K562 treated with DMSO at 1 percent for 24 hours (cell line): Measurements from ENCODE around the gene MUC16. TPM values are rescaled to one million over a fixed set of nuclear protein-coding genes. Genes with fewer than 3 reads are reported as not detected.

Source experiments
- total RNA-seq: library from RNA; unstranded; fragments of 300-600 nt; gene quantifications from 2 replicates; pipeline ENCODE4 v1.2.3, GENCODE V29; 2022; ENCODE audit warnings: low read depth; ENCODE audit not compliant: insufficient read depth

The MUC16 gene
- not detected in 2 replicates for total RNA-seq

GRCh38 chr19:9009935-9010651 is at the start of gene MUC16:
TSS of gene MUC16 (minus strand) at chr19:9010409.

Other genes starting within 250 kb of the MUC16 start
- gene ZNF558, start 178.1 kb downstream of the MUC16 start, total RNA-seq, result 12.4 and 14.8 TPM in 2 replicates
- gene MBD3L1, start 178.0 kb downstream of the MUC16 start, total RNA-seq, result not detected in 2 replicates
- not detected in 2 replicates for gene OR1M1, start 76.7 kb upstream of the MUC16 start, total RNA-seq
- gene OR7G2, start 97.1 kb upstream of the MUC16 start, total RNA-seq, result not detected in 2 replicates
- not detected in 2 replicates for gene OR7G1, start 105.4 kb upstream of the MUC16 start, total RNA-seq
- gene OR7G3, start 116.5 kb upstream of the MUC16 start, total RNA-seq, result not detected in 2 replicates
- gene ZNF317, start 130.0 kb upstream of the MUC16 start, total RNA-seq, result 15.4 and 16.9 TPM in 2 replicates
- 0.38 and 0.75 TPM in 2 replicates for gene OR7D2, start 168.6 kb upstream of the MUC16 start, total RNA-seq
- gene OR7D4, start 209.2 kb upstream of the MUC16 start, total RNA-seq, result not detected in 2 replicates
- not detected in 2 replicates for gene OR7E24, start 240.5 kb upstream of the MUC16 start, total RNA-seq